K562 (cell line): Measurements from ENCODE around the gene RAD51D. TPM values are rescaled to one million over a fixed set of nuclear protein-coding genes. Genes with fewer than 3 reads are reported as not detected.

Source experiments
- ATAC-seq: fragments of 200-7000 bp; cut with Tn5 transposase; 3 replicates; pipeline ENCODE4 v1.9.1; 2020; ENCODE audit warnings: moderate library complexity
- BruUV-seq: library from RNA; stranded (reverse); fragments of 400-500 nt; replicated peaks from 2 replicates; lab custom pipeline; 2021; lab: Mats Ljungman, UMichigan
- CTCF ChIA-PET: fragments of 300-600 bp; formaldehyde crosslinking; extraction: SDS; loops from one replicate; lab custom pipeline; 2021; ENCODE audit warnings: low intra/inter-chr PET ratio; lab: Yijun Ruan, JAX
- POLR2A ChIA-PET: fragments of 300-600, 350-650 bp; sonication (Branson Sonifier 250); formaldehyde crosslinking; extraction: SDS; loops from one replicate; lab custom pipeline; 2021; ENCODE audit warnings: antibody characterized with exemption, inconsistent platforms; lab: Yijun Ruan, JAX
- DNase-seq, 4 experiments: peaks; one replicate each; pipeline versions ENCODE4 v3.0.0 to v3.0.0-alpha.2; 2011 to 2018; ENCODE audit warnings: low spot score in 3 of 4, mixed read lengths in 3 of 4; ENCODE audit errors: extremely low read depth in 1 of 4
- FAIRE-seq: peaks from 2 replicates; lab custom pipeline; 2011; peaks lifted over from hg19 to GRCh38; lab: Jason Lieb, UNC
- H2AFZ ChIP-seq: 2 replicates; pipeline ENCODE4 v1.6.0; 2011; ENCODE audit warnings: low read depth, low read length, control low read depth, inconsistent platforms
- H3K27ac ChIP-seq: fragments of 200-600 bp; 3 replicates; pipeline ENCODE4 v1.8.0; 2011; ENCODE audit warnings: low read depth, mild to moderate bottlenecking, control low read depth, inconsistent platforms, low read length, moderate library complexity, mixed read lengths; ENCODE audit errors: extremely low read depth
- H3K27me3 ChIP-seq, 2 experiments: fragments of 300-600 bp in 1 of 2; 2 replicates in 1 of 2; 3 replicates in 1 of 2; pipeline versions ENCODE4 v1.6.0 to v1.8.0; 2011; ENCODE audit warnings: inconsistent platforms in 2 of 2, low read length in 2 of 2, mild to moderate bottlenecking in 1 of 2, mixed read lengths in 1 of 2, moderate library complexity in 1 of 2; ENCODE audit not compliant: control insufficient read depth in 2 of 2, insufficient read depth in 2 of 2
- H3K36me3 ChIP-seq: fragments of 300-600 bp; 3 replicates; pipeline ENCODE4 v1.8.0; 2011; ENCODE audit warnings: mild to moderate bottlenecking, low read length, inconsistent platforms; ENCODE audit not compliant: control insufficient read depth, insufficient read depth
- H3K4me1 ChIP-seq, 2 experiments: fragments of 200-600 bp in 1 of 2; replicated peaks in 1 of 2; 2 replicates in 1 of 2; 3 replicates in 1 of 2; pipeline versions ENCODE4 v1.5.1 to v1.8.0; 2011; ENCODE audit warnings: inconsistent platforms in 2 of 2, low read length in 2 of 2, mild to moderate bottlenecking in 1 of 2, mixed read lengths in 1 of 2, moderate library complexity in 1 of 2; ENCODE audit not compliant: control insufficient read depth in 2 of 2, insufficient read depth in 2 of 2
- H3K4me2 ChIP-seq: 2 replicates; pipeline ENCODE4 v1.6.1; 2011; ENCODE audit warnings: low read length, control low read depth, inconsistent platforms, mixed read lengths; ENCODE audit not compliant: insufficient read depth
- H3K4me3 ChIP-seq: fragments of 200-600 bp; sonication (generic), shearing (Covaris generic); 2 replicates; pipeline ENCODE4 v1.5.1; 2016; ENCODE audit warnings: control low read depth, inconsistent platforms
- H3K79me2 ChIP-seq: fragments of 200-600 bp; 3 replicates; pipeline ENCODE4 v1.8.0; 2011; ENCODE audit warnings: low read length, inconsistent platforms; ENCODE audit not compliant: control insufficient read depth, insufficient read depth
- H3K9ac ChIP-seq, 2 experiments: 2 replicates each; pipeline versions ENCODE4 v1.6.0 to v1.6.1; 2011; ENCODE audit warnings: low read depth in 2 of 2, low read length in 2 of 2, control low read depth in 1 of 2, inconsistent platforms in 1 of 2, mild to moderate bottlenecking in 1 of 2, mixed read lengths in 1 of 2; ENCODE audit not compliant: insufficient read depth in 1 of 2
- H3K9me1 ChIP-seq: one replicate; pipeline ENCODE4 v1.6.0; 2011; ENCODE audit warnings: inconsistent platforms, mild to moderate bottlenecking, low read length, moderate library complexity; ENCODE audit not compliant: control insufficient read depth, insufficient read depth
- H3K9me3 ChIP-seq: replicated peaks from 2 replicates; pipeline ENCODE4 v1.5.1; 2011; ENCODE audit warnings: low read depth, low read length, inconsistent platforms; ENCODE audit not compliant: control insufficient read depth, insufficient read depth
- H4K20me1 ChIP-seq: replicated peaks from 2 replicates; pipeline ENCODE4 v1.6.1; 2011; ENCODE audit warnings: low read length, inconsistent platforms, mixed read lengths; ENCODE audit not compliant: control insufficient read depth, insufficient read depth
- BACH1 ChIP-seq: fragments of 200-800 bp; sonication (Bioruptor generic); IDR thresholded peaks from 2 replicates; pipeline ENCODE4 v1.6.1; 2016; ENCODE audit warnings: missing genetic modification characterization, missing compliant biosample characterization
- CBFA2T2 ChIP-seq: fragments of 450-650 bp; conservative IDR thresholded peaks from 2 replicates; pipeline ENCODE4 v1.6.1; 2017; ENCODE audit warnings: mild to moderate bottlenecking
- GATAD2B ChIP-seq: fragments of 450-650 bp; IDR thresholded peaks from 2 replicates; pipeline ENCODE4 v1.6.1; 2017; ENCODE audit warnings: mild to moderate bottlenecking, borderline replicate concordance
- GTF2B ChIP-seq: IDR thresholded peaks from 2 replicates; pipeline ENCODE4 v1.6.1; 2011; ENCODE audit not compliant: insufficient read length; ENCODE audit errors: extremely low read depth
- HES1 ChIP-seq: fragments of 450-650 bp; IDR thresholded peaks from 2 replicates; pipeline ENCODE4 v1.6.1; 2016; ENCODE audit warnings: low read depth, mild to moderate bottlenecking, moderate library complexity
- HMG20A ChIP-seq: fragments of 450-650 bp; formaldehyde crosslinking; conservative IDR thresholded peaks from 2 replicates; pipeline ENCODE4 v1.4.0; 2020; ENCODE audit warnings: mild to moderate bottlenecking, mixed read lengths
- ILF3 ChIP-seq: fragments of 450-650 bp; IDR thresholded peaks from 2 replicates; pipeline ENCODE4 v1.6.1; 2018; ENCODE audit warnings: antibody characterized with exemption, mild to moderate bottlenecking, moderate library complexity, borderline replicate concordance
- IRF2 ChIP-seq: sonication (generic); formaldehyde crosslinking; IDR thresholded peaks from 2 replicates; pipeline ENCODE4 v1.8.1; 2022; ENCODE audit warnings: mild to moderate bottlenecking, missing genetic modification reagents
- KLF10 ChIP-seq: fragments of 250-450 bp; sonication (Bioruptor Pico); IDR thresholded peaks from 2 replicates; pipeline ENCODE4 v1.6.1; 2021; ENCODE audit warnings: matching md5 sums
- MAFG ChIP-seq: fragments of 450-650 bp; conservative IDR thresholded peaks from 2 replicates; pipeline ENCODE4 v1.6.1; 2016; ENCODE audit warnings: missing genetic modification characterization, missing compliant biosample characterization
- NFXL1 ChIP-seq: fragments of 450-650 bp; formaldehyde crosslinking; IDR thresholded peaks from 2 replicates; pipeline ENCODE4 v1.4.0; 2021; ENCODE audit warnings: mild to moderate bottlenecking
- NONO ChIP-seq, 2 experiments: fragments of 200-400 bp in 1 of 2; fragments of 450-650 bp in 1 of 2; formaldehyde crosslinking in 1 of 2; IDR thresholded peaks; 2 replicates each; pipeline ENCODE4 v1.6.1; 2017; ENCODE audit warnings: low read depth in 2 of 2, mild to moderate bottlenecking in 2 of 2, moderate library complexity in 2 of 2, low read length in 1 of 2
- SMARCE1 ChIP-seq: fragments of 450-650 bp; IDR thresholded peaks from 2 replicates; pipeline ENCODE4 v1.7.1; 2016; ENCODE audit warnings: mild to moderate bottlenecking
- SPI1 ChIP-seq: IDR thresholded peaks from 2 replicates; pipeline ENCODE4 v1.6.1; 2011; ENCODE audit warnings: low read depth, low read length, control low read depth, borderline replicate concordance
- STAT5B ChIP-seq: fragments of 250-450 bp; sonication (Bioruptor Pico); IDR thresholded peaks from 2 replicates; pipeline ENCODE4 v1.8.0; 2021; ENCODE audit warnings: mild to moderate bottlenecking, inconsistent platforms
- TEAD4 ChIP-seq, 2 experiments: sonication (generic) in 1 of 2; formaldehyde crosslinking in 1 of 2; IDR thresholded peaks; 2 replicates each; pipeline versions ENCODE4 v1.6.1 to v1.8.0; 2012 to 2022; ENCODE audit warnings: borderline replicate concordance in 1 of 2, inconsistent platforms in 1 of 2, low read length in 1 of 2, mild to moderate bottlenecking in 1 of 2, missing genetic modification reagents in 1 of 2
- ZNF174 ChIP-seq: fragments of 250-450 bp; sonication (Bioruptor Pico); IDR thresholded peaks from 2 replicates; pipeline ENCODE4 v1.4.0; 2020; ENCODE audit warnings: mild to moderate bottlenecking
- ZNF699 ChIP-seq: fragments of 250-450 bp; sonication (Bioruptor Pico); IDR thresholded peaks from 2 replicates; pipeline ENCODE4 v1.8.0; 2021; ENCODE audit warnings: mild to moderate bottlenecking, moderate library complexity; ENCODE audit not compliant: insufficient replicate concordance
- WGBS: fragments of 100-300 bp; shearing (Covaris generic); methylation state at CpG from one replicate; pipeline ENCODE4 v1.1.6; 2016; ENCODE audit warnings: low coverage, mixed read lengths; ENCODE audit not compliant: insufficient coverage; ENCODE audit errors: missing lambda C conversion rate; 5-methylcytosine and 5-hydroxymethylcytosine counted together
- in situ Hi-C: fragments of 300-500 bp; cut with MboI; formaldehyde crosslinking; loops from 4 replicates; pipeline ENCODE4 v1.15.0; 2018; ENCODE audit warnings: inconsistent platforms, mixed read lengths
- intact Hi-C: fragments of 100-400 bp; cut with micrococcal nuclease; formaldehyde crosslinking; loops from 2 replicates; pipeline ENCODE4 v1.14.2; 2022
- polyA plus RNA-seq, 8 experiments: library from polyadenylated mRNA; depleted of rRNA in 4 of 8; stranded (reverse) in 5 of 8; unstranded in 3 of 8; fragments of >200 nt; fragmentation: Nextera tagmentation in 2 of 8; fragmentation: Illumina TruSeq in 1 of 8; extraction: Ambion mirVana in 2 of 8; extraction: Trizol in 1 of 8; gene quantifications; 2 replicates each; pipeline versions ENCODE4 v1.2.1 to v1.2.3, GENCODE V29; 2011 to 2014; ENCODE audit warnings: inconsistent platforms in 1 of 8, missing spikeins in 1 of 8
- total RNA-seq, 7 experiments: library from RNA; depleted of rRNA in 6 of 7; stranded (reverse); fragments of >200 nt in 6 of 7; fragmentation: Illumina TruSeq in 2 of 7; extraction: Trizol in 2 of 7; gene quantifications; 2 replicates each; pipeline versions ENCODE4 v1.2.1 to v1.2.3, GENCODE V29; 2011 to 2021; ENCODE audit warnings: low replicate concordance in 1 of 7

RAD51D gene
- total and polyA plus RNA-seq, 9 of the 15 experiments (the other 6 are each of a cell fraction or from before 2014, with no cell fraction given), result 2.2 to 16.9 (median 8.7) TPM

GRCh38 chr17:35097776-35098175 is 21.9 kb downstream of the RAD51D start:
- no peak overlapping the region for H3K27ac ChIP-seq
- WGBS, result 73% methylated on average over 2 of the region's 2 CpGs
- no peaks in the 10 kb centered on the region for H3K79me2 ChIP-seq
- no peak overlapping the region for H2AFZ ChIP-seq
- in situ Hi-C loops, result no loop called here
- H4K20me1 ChIP-seq, result no peaks in the 10 kb centered on the region
- TF ChIP-seq MAFG (no peak), SPI1 (no peak), SMARCE1 (no peak), NONO (IDR thresholded peaks at IDR 0.05; ENCODE audit: low read depth in 2 of 2, low read length in 1 of 2) (no peak), ILF3 (no peak), BACH1 (tag) (no peak), HMG20A (CRISPR knock-in tag) (no peak), CBFA2T2 (no peak), TEAD4 (IDR thresholded peaks at IDR 0.05; ENCODE audit: low read length) (no peak), TEAD4 (CRISPR knock-in tag; IDR thresholded peaks at IDR 0.05; ENCODE audit: borderline replicate concordance) (no peak), HES1 (no peak), STAT5B (no peak), NFXL1 (CRISPR knock-in tag) (no peak), KLF10 (no peak), GTF2B (no peak), IRF2 (CRISPR knock-in tag) (no peak), ZNF174 (CRISPR knock-in tag) (no peak), GATAD2B (no peak), ZNF699 (CRISPR knock-in tag) (no peak)
- TF ChIP-seq, all 486 proteins: peak for 0
- POLR2A ChIA-PET, result interaction anchor here (1.5 kb wide), 1 partner anchor 11 kb away, joined by 3 read pairs; no protein-coding TSS in a partner anchor
- H3K9ac ChIP-seq, result 0 out of 4 replicates have a peak overlapping the region, but pooled peaks of 1 of the 2 experiments have one; percentile 6
- H3K9me3 ChIP-seq, result no peaks in the 10 kb centered on the region
- H3K4me3 ChIP-seq, result no peak overlapping the region
- H3K27me3 ChIP-seq, result no peaks in the 10 kb centered on the region
- CTCF ChIA-PET, result no interaction called here
- H3K4me2 ChIP-seq, result no peak overlapping the region
- FAIRE-seq (no peak), DNase-seq (no peak), ATAC-seq (no peak)
- intact Hi-C loops, result no loop called here
- BruUV-seq, result no TSS peak
- peaks cover 39% of the 10 kb centered on the region; the same call in 2 of the 3 replicates for H3K36me3 ChIP-seq
- H3K9me1 ChIP-seq, result no peaks in the 10 kb centered on the region
- no peaks in the 10 kb centered on the region for H3K4me1 ChIP-seq
